Measurements from ENCODE around the gene NEK7.

DNA sequence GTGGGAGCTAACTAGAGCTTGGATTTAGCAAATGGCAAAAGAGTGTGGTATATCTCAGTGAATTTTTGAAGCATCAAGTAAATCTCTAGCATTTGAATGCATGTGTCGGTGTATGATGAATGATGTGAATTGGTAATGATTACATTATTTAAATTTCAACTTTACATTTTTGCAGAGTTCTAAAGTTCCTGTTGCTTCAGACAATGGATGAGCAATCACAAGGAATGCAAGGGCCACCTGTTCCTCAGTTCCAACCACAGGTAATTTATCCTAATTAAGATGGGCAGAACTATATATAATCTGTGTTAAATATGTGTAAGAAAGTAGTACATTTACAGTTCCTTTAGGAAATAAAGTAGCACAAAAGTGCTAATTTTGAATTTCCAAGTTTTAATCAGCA, 75.6 kb downstream of the NEK7 start:
- TF ChIP-seq YY1 (IDR thresholded peaks at IDR 0.05; ENCODE audit: insufficient read depth, insufficient read length) (no peak), ZNF274 (IDR thresholded peaks at IDR 0.05; ENCODE audit: low read depth, low read length) (no peak)

All from NT2/D1 (cell line).